ENCODE data around the gene TAF6L. TPM values are rescaled to one million over a fixed set of nuclear protein-coding genes. Genes with fewer than 3 reads are reported as not detected.

Gene TAF6L
- polyA plus RNA-seq, 1 experiment = 8.9 TPM

DNA sequence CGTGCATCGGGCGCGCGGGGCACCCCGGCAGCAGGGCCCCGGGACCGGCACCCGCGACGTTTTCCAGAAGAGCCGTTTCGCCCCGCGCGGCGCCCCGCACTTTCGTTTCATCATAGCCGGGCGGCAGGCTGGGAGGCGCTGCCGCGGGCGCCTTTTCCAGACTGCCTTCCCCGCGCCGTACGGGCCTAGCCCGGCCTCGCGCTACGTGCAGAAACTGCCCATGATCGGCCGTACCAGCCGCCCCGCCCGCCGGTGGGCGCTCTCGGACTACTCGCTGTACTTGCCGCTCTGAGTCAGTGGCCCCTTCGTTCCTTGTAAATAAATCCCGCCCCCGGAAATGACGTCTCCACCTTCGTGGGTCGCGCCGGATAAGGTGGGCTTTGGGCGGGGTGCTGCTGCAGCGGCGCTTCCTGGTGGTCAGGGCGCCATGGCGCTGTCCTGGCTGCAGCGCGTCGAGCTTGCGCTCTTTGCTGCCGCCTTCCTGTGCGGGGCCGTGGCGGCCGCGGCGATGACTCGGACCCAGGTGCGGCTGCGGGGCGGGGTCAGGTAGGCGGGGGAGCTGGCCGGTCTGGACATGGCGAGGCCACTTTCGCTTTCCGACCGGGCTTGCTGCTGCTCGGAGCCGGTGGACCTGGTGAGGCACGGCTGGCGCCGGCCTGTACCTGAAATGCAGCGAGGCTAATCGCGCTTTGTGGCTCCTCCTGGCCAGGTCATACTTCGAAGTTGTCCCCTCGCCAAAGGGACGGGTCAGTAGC is 16.0 kb downstream of the TAF6L start, which contains the start of gene TMEM179B:
Gene TMEM179B (plus strand): TSS at position 398 of the 755 bp plus-strand sequence. CDS start 30 bp downstream, at position 428.
- peak; percentile 70 for TF ChIP-seq CTCF (IDR thresholded peaks at IDR 0.05; ENCODE audit: low read depth, low read length)

GRCh38 chr11:62788991-62789390 is 17.8 kb downstream of the TAF6L start:
- no peak for TF ChIP-seq CTCF (IDR thresholded peaks at IDR 0.05; ENCODE audit: low read depth, low read length)
- CTCF ChIA-PET = interaction anchor here (0.7 to 1.5 kb wide), 2 partner anchors 16 to 93 kb away, joined by 3 to 6 read pairs; partner anchors contain the start of gene NXF1
- DNase-seq (ENCODE audit: low read depth, low spot score) = no peak
- Histone ChIP-seq H3K9me3 (ENCODE audit: control insufficient read depth, insufficient read depth, low read length) (peaks cover 4% of the 10 kb centered on the region; the same call in 1 of the 2 replicates), H3K4me3 (ENCODE audit: low read depth, low read length) (peak overlapping the region; percentile 7; the same call in 1 of the 2 replicates), H3K27ac (ENCODE audit: low read depth, low read length) (no peak overlapping the region), H3K27me3 (ENCODE audit: control insufficient read depth, insufficient read depth, low read length) (no peaks in the 10 kb centered on the region)
- POLR2A ChIA-PET = interaction anchor here (0.6 to 1.3 kb wide), 3 partner anchors 35 to 77 kb away, joined by 3 to 6 read pairs (median 5); partner anchors contain the start of gene ZBTB3

More for the DNA sequence above, 16.0 kb downstream of the TAF6L start, which contains the start of gene TMEM179B:
- H3K27me3 ChIP-seq (ENCODE audit: control insufficient read depth, insufficient read depth, low read length) = no peaks in the 10 kb centered on the region
- DNase-seq (ENCODE audit: low read depth, low spot score) = peak; percentile 93
- H3K4me3 ChIP-seq (ENCODE audit: low read depth, low read length) = peak within 1 kb of the TSS; percentile 89
- peak within 1 kb of the TSS; percentile 73 for H3K27ac ChIP-seq (ENCODE audit: low read depth, low read length)
- ChIA-PET CTCF (interaction anchor here (0.6 to 3.5 kb wide), 43 partner anchors 8 to 1628 kb away, joined by 3 to 40 read pairs (median 6); partner anchors contain the start of genes EEF1G, HNRNPUL2, STX5 and TAF6L), POLR2A (interaction anchor here (0.5 to 2.9 kb wide), 18 partner anchors 12 to 1069 kb away, joined by 3 to 23 read pairs (median 6); partner anchors contain the start of genes C11orf98, CSKMT, HNRNPUL2 and SLC3A2)
- peaks cover 4% of the 10 kb centered on the region; the same call in 1 of the 2 replicates for H3K9me3 ChIP-seq (ENCODE audit: control insufficient read depth, insufficient read depth, low read length)

GRCh38 chr11:62789576-62789975 is 18.4 kb downstream of the TAF6L start:
- no peak for TF ChIP-seq CTCF (IDR thresholded peaks at IDR 0.05; ENCODE audit: low read depth, low read length)
- Histone ChIP-seq H3K4me3 (ENCODE audit: low read depth, low read length) (no peak overlapping the region), H3K9me3 (ENCODE audit: control insufficient read depth, insufficient read depth, low read length) (peaks cover 4% of the 10 kb centered on the region; the same call in 1 of the 2 replicates), H3K27me3 (ENCODE audit: control insufficient read depth, insufficient read depth, low read length) (no peaks in the 10 kb centered on the region), H3K27ac (ENCODE audit: low read depth, low read length) (no peak overlapping the region)
- DNase-seq (ENCODE audit: low read depth, low spot score) = no peak
- ChIA-PET POLR2A (interaction anchor here (0.6 to 1.3 kb wide), 4 partner anchors 36 to 65 kb away, joined by 3 to 6 read pairs (median 3); partner anchors contain the start of gene ZBTB3), CTCF (interaction anchor here (0.6 to 1.5 kb wide), 2 partner anchors 76 to 92 kb away, joined by 3 to 6 read pairs; no protein-coding TSS in a partner anchor)

- POLR2A ChIA-PET = interaction anchor here (1.3 to 1.5 kb wide), 3 partner anchors 49 to 126 kb away, joined by 4 to 7 read pairs (median 4); partner anchors contain the start of genes C11orf98, CSKMT, LBHD1 and UQCC3
- H3K27ac ChIP-seq (ENCODE audit: low read depth, low read length) = peak within 1 kb of the TSS; percentile 77
- H3K4me3 ChIP-seq (ENCODE audit: low read depth, low read length) = peak within 1 kb of the TSS; percentile 92
- H3K9me3 ChIP-seq (ENCODE audit: control insufficient read depth, insufficient read depth, low read length) = peaks cover 4% of the 10 kb centered on the region; the same call in 1 of the 2 replicates
- no peaks in the 10 kb centered on the region for H3K27me3 ChIP-seq (ENCODE audit: control insufficient read depth, insufficient read depth, low read length)
- no peak for TF ChIP-seq CTCF (IDR thresholded peaks at IDR 0.05; ENCODE audit: low read depth, low read length)
- no peak for DNase-seq (ENCODE audit: low read depth, low spot score)
- CTCF ChIA-PET = no interaction called here
Measured at GRCh38 chr11:62791501-62792201, 20.5 kb downstream of the TAF6L start, which contains the start of gene TMEM223. TMEM223 (minus strand) TSS chr11:62792006; CDS start chr11:62791994, 12 bp downstream.

All from AG04450 (cell line).